Ovary (tissue), 9 donors: ENCODE data around the gene LCN10. TPM values are rescaled to one million over a fixed set of nuclear protein-coding genes. Genes with fewer than 3 reads are reported as not detected.
A peak's percentile ranks its signal among the peaks of the same experiment; 100 is the strongest.
"Not testable (repeated sequence)": the region's sequence is repeated elsewhere in the genome, so short reads cannot be mapped to it uniquely, and the experiment has no call there.

ENCODE experiments used
- DNase-seq, 5 donors: peaks; one replicate each; pipeline ENCODE4 v3.0.0-alpha.2; 2019 to 2020
- H3K27ac ChIP-seq, 2 donors: fragments of 200-600 bp; one replicate each; pipeline versions ENCODE4 v1.5.1 to v1.8.0; 2019 to 2022
- H3K27me3 ChIP-seq: fragments of 200-600 bp; one replicate; pipeline ENCODE4 v1.8.0; 2022
- H3K36me3 ChIP-seq: fragments of 200-600 bp; sonication (generic); one replicate; pipeline ENCODE4 v1.5.1; 2019
- H3K4me1 ChIP-seq: one replicate; pipeline ENCODE4 v1.8.1; 2013; ENCODE audit warnings: mild to moderate bottlenecking, moderate library complexity; ENCODE audit not compliant: insufficient read depth
- H3K4me3 ChIP-seq: fragments of 200-600 bp; sonication (generic); one replicate; pipeline ENCODE4 v1.5.1; 2017
- H3K9me3 ChIP-seq, 2 donors: fragments of 200-600 bp in 1 of 2; sonication (generic) in 1 of 2; one replicate each; pipeline versions ENCODE4 v1.5.1 to v1.8.1; 2013 to 2019; ENCODE audit warnings: mild to moderate bottlenecking in 1 of 2, moderate library complexity in 1 of 2
- CTCF ChIP-seq, 3 donors: fragments of 450-650 bp in 2 of 3; fragments of 200-600 bp in 1 of 3; IDR thresholded peaks; one replicate each; pipeline versions ENCODE4 v1.5.1 to v1.8.0; 2016 to 2022; ENCODE audit warnings: antibody characterized with exemption in 3 of 3, mild to moderate bottlenecking in 1 of 3
- EP300 ChIP-seq: sonication (generic); formaldehyde crosslinking; IDR thresholded peaks from one replicate; pipeline ENCODE4 v1.6.1; 2017; ENCODE audit warnings: antibody characterized with exemption
- POLR2A ChIP-seq: fragments of 450-650 bp; IDR thresholded peaks from one replicate; pipeline ENCODE4 v1.6.1; 2017; ENCODE audit warnings: antibody characterized with exemption, mild to moderate bottlenecking, moderate library complexity
- WGBS, 3 donors: extraction: QIAGEN DNeasy Blood & Tissue Kit in 1 of 3; methylation state at CpG; one replicate each; pipeline versions ENCODE4 v1.1.5 to v1.1.7; 2013 to 2017; 5-methylcytosine and 5-hydroxymethylcytosine counted together
- intact Hi-C, 4 donors: fragments of 100-400 bp; cut with DNase I; formaldehyde crosslinking; loops; one replicate each; pipeline versions ENCODE4 v1.11.0 to v1.15.1; 2022 to 2023
- polyA plus RNA-seq, 2 donors: library from polyadenylated mRNA; stranded (reverse); fragments of 200-250 nt in 1 of 2; fragments of 350-450 nt in 1 of 2; fragmentation: Illumina TruSeq in 1 of 2; extraction: RNeasy Lipid Tissue Mini Kit (QIAGEN cat#74804) in 1 of 2; gene quantifications; one replicate each; pipeline ENCODE4 v1.2.3, GENCODE V29; 2013 to 2014
- total RNA-seq, 7 donors: library from RNA; depleted of rRNA in 2 of 7; stranded (reverse); fragments of >200 nt in 2 of 7; fragmentation: NEBNext Ultra II Directional in 3 of 7; extraction: Animal tissue kit (Norgen Biotek cat#: 25700) in 3 of 7; gene quantifications; one replicate each; pipeline versions ENCODE4 v1.1.0 to v1.2.4, GENCODE V29; 2016 to 2023
- donor health status: DM: no; HTN: no; CAD: no; lungs with moderate emphysema.
- donor health status: DM: no; HTN: no; CAD: no.
- donor health status: Bipolar disorder and iron deficiency.
- donor health status: DM: yes; HTN: yes; CAD: no.
- donor health status: DM: no; HTN: no; CAD: no.
- donor health status: DM: yes; HTN: yes; CAD: no.

Gene LCN10
- total and polyA plus RNA-seq, 9 donors, result 1.4 to 45.4 (median 4.5) TPM

DNA sequence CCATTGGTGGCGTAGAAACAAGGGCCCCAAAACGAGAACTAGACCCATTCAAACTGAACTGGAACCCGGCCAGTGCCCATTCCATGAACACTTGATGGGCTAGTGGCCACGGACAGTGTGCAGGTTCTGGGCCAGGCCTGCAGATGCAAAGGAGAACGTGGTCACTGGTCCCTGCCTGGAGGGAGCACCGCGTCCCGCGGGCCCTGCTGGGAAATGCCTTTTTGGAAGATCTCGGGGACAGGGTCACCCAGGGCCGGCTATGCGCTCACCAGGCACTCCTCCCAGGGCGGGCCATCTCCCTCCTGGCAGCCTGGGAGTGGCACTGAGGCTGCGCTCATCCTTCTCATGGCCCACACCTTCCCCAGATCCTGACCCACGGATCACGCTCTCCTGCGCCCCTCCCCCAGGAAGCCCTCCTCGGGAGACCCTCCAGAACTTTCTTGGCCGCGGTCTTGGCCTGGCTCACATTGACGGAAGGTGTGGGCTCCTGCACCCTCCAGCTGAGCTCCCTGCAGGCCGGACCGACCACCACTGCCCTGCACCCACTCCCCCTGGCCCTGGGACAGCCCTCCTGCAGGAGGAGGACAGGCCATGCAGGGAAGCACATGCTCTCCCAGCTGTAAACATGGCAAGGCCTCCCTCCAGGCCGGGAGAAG, 33.2 kb downstream of the LCN10 start:
- Histone ChIP-seq H3K36me3 (no peaks in the 10 kb centered on the region), H3K27ac (no peak overlapping the region), H3K9me3 (no peaks in the 10 kb centered on the region), H3K4me3 (no peak overlapping the region), H3K27me3 (no peaks in the 10 kb centered on the region), H3K4me1 (peaks cover 6% of the 10 kb centered on the region)
- DNase-seq, result peak in 2 of 5 donors; percentile 19 to 41
- intact Hi-C loops, result no loop called here
- WGBS, 3 donors, result 83 to 90% (median 83%) methylated on average over 24 of the region's 24 CpGs
- no peak for TF ChIP-seq EP300
- no peak for TF ChIP-seq CTCF (IDR thresholded peaks at IDR 0.05)
- no peak for TF ChIP-seq POLR2A

DNA sequence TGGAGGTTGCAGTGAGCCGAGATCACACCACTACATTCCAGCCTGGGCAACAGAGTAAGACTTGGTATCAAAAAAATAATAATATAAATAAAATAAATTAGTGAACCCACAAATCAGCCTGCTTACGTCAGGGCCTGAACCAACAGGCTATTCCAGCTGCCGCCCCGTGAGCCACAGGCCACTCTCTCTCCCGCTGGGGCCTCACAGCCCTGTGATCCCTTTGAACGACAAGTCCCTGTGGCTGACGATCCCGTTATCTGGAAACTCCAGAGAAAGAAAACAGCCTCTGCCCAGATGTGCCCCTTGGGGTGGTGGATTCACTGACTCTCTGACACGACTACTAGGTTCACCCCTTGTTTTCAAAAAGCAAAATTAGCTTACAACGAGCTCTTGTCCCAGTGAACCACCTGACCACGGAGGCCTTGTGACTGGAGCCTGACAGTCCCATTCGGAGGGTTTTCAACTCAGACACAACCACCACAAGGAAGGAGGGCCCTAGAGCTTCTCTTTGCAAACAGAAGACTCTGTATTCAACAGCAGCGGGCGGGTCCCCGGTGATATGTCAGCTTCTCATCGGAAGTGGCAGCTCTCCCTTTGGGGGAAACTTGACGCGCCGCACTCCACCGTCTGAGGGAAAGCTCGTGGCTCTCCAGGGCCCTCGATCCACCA, 34.8 kb downstream of the LCN10 start:
- TF ChIP-seq POLR2A, result no peak
- no peak for TF ChIP-seq CTCF (IDR thresholded peaks at IDR 0.05)
- no peak for TF ChIP-seq EP300
- Histone ChIP-seq H3K27ac (no peak overlapping the region), H3K4me1 (peaks cover 1% of the 10 kb centered on the region), H3K4me3 (no peak overlapping the region), H3K27me3 (no peaks in the 10 kb centered on the region), H3K36me3 (no peaks in the 10 kb centered on the region), H3K9me3 (no peaks in the 10 kb centered on the region)
- 76 to 84% (median 81%) methylated on average over 22 of the region's 22 CpGs for WGBS, 3 donors
- intact Hi-C loops, result no loop called here
- no peak for DNase-seq

DNA sequence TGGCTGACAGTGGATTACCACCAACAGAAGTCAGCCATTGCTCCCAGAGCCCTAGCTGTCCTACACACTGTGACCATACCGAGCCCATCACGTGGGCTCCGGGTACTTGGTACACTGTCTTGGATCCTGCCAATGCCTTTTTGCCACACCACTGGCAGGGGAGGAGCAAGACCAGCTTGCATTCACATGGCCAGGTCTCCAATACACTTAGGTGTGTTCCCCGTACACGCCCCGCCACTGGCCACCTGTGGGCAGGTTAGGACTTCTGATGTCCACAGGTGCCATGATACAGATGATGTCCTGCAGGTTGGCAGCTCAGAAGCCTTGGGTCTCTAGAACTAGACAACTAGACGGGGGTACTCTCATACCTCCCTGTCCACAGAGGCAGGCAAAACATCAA, 35.7 kb downstream of the LCN10 start:
- WGBS, 3 donors, result 85 to 96% (median 87%) methylated on average over 7 of the region's 7 CpGs
- Histone ChIP-seq H3K36me3 (no peaks in the 10 kb centered on the region), H3K9me3 (no peaks in the 10 kb centered on the region), H3K4me3 (no peak overlapping the region), H3K4me1 (no peaks in the 10 kb centered on the region), H3K27ac (no peak overlapping the region), H3K27me3 (no peaks in the 10 kb centered on the region)
- TF ChIP-seq CTCF (IDR thresholded peaks at IDR 0.05) (no peak), EP300 (no peak), POLR2A (no peak)
- DNase-seq, result no peak
- intact Hi-C loops, result no loop called here

- intact Hi-C loops, result no loop called here
- H3K9me3 ChIP-seq, result no peaks in the 10 kb centered on the region
- 57 to 63% (median 63%) methylated on average over 7 of the region's 7 CpGs for WGBS, 3 donors
- no peaks in the 10 kb centered on the region for H3K4me1 ChIP-seq
- no peaks in the 10 kb centered on the region for H3K36me3 ChIP-seq
- H3K27me3 ChIP-seq, result no peaks in the 10 kb centered on the region
- H3K27ac ChIP-seq, result no peak overlapping the region
- no peak overlapping the region for H3K4me3 ChIP-seq
- DNase-seq, result no peak
- no peak for TF ChIP-seq EP300
- no peak for TF ChIP-seq POLR2A
- TF ChIP-seq CTCF (IDR thresholded peaks at IDR 0.05), result no peak
These were observed 37.2 kb downstream of the LCN10 start for GRCh38 chr9:136705564-136705963.

- WGBS, 3 donors, result 83 to 91% (median 88%) methylated on average over 8 of the region's 8 CpGs
- DNase-seq, H3K4me3 ChIP-seq, H3K9me3 ChIP-seq, H3K4me1 ChIP-seq, intact Hi-C loops, H3K36me3 ChIP-seq, H3K27ac ChIP-seq, H3K27me3 ChIP-seq: not testable (repeated sequence)
These were observed 38.0 kb downstream of the LCN10 start for GRCh38 chr9:136704741-136705140.
